Stimulated activated CD4-positive, alpha-beta T cell treated with anti-CD3 and anti-CD28 coated beads, Interleukin-15, amount 100 ng/mL, for 48 hours (primary cell): ENCODE results near the gene PPRC1.

Source experiments
- DNase-seq, 2 donors: peaks; one replicate each; pipeline ENCODE4 v3.0.0-alpha.2; 2020; ENCODE audit warnings: low read depth in 2 of 2

PPRC1 gene

GRCh38 chr10:102132563-102133372 is at the start of gene PPRC1:
Gene PPRC1 (plus strand): TSS chr10:102133040. CDS start chr10:102133069, 29 bp downstream.
- DNase-seq, result peak; percentile 96 to 98

- DNase-seq, result no peak
These were observed 49.3 kb upstream of the PPRC1 start for GRCh38 chr10:102083541-102083940.

- DNase-seq, result no peak
These were observed 47.5 kb upstream of the PPRC1 start for GRCh38 chr10:102085336-102085735.

- no peak for DNase-seq
These were observed 46.6 kb upstream of the PPRC1 start for GRCh38 chr10:102086196-102086595.

- no peak for DNase-seq
These were observed 42.1 kb upstream of the PPRC1 start for GRCh38 chr10:102090772-102091171.

GRCh38 chr10:102096449-102096848 is 36.4 kb upstream of the PPRC1 start:
- DNase-seq, result no peak

- no peak for DNase-seq
These were observed 31.7 kb upstream of the PPRC1 start for GRCh38 chr10:102101152-102101551.

GRCh38 chr10:102102421-102102820 is 30.4 kb upstream of the PPRC1 start:
- no peak for DNase-seq

- no peak for DNase-seq
These were observed 25.8 kb upstream of the PPRC1 start for GRCh38 chr10:102106998-102107397.

- no peak for DNase-seq
These were observed 23.4 kb upstream of the PPRC1 start for GRCh38 chr10:102109166-102110116.

- no peak for DNase-seq
These were observed 21.6 kb upstream of the PPRC1 start for GRCh38 chr10:102111276-102111675.

- no peak for DNase-seq
These were observed 20.5 kb upstream of the PPRC1 start for GRCh38 chr10:102112210-102112817.

- DNase-seq, result no peak
These were observed 19.4 kb upstream of the PPRC1 start for GRCh38 chr10:102113261-102113955.

GRCh38 chr10:102113956-102114857 is 18.6 kb upstream of the PPRC1 start:
- no peak for DNase-seq

GRCh38 chr10:102114861-102115618 is 17.8 kb upstream of the PPRC1 start:
- DNase-seq, result peak; percentile 72 to 88

GRCh38 chr10:102115775-102116174 is 17.1 kb upstream of the PPRC1 start:
- DNase-seq, result no peak

- DNase-seq, result no peak
These were observed 16.2 kb upstream of the PPRC1 start for GRCh38 chr10:102116656-102117055.

- peak in 1 of 2 donors; percentile 56 for DNase-seq
These were observed 15.3 kb upstream of the PPRC1 start for GRCh38 chr10:102117391-102118159.

- no peak for DNase-seq
These were observed 14.0 kb upstream of the PPRC1 start for GRCh38 chr10:102118867-102119266.
